Endothelial cell of hepatic sinusoid (primary cell): ENCODE measurements around the gene NACA2.
"Not testable (repeated sequence)": the region's sequence is repeated elsewhere in the genome, so short reads cannot be mapped to it uniquely, and the experiment has no call there.

Experiments used
- in situ Hi-C: cut with HindIII; loops from 2 replicates; pipeline ENCODE4 v1.10.0; 2017; ENCODE audit warnings: low sequenced_read_pairs

The NACA2 gene

DNA sequence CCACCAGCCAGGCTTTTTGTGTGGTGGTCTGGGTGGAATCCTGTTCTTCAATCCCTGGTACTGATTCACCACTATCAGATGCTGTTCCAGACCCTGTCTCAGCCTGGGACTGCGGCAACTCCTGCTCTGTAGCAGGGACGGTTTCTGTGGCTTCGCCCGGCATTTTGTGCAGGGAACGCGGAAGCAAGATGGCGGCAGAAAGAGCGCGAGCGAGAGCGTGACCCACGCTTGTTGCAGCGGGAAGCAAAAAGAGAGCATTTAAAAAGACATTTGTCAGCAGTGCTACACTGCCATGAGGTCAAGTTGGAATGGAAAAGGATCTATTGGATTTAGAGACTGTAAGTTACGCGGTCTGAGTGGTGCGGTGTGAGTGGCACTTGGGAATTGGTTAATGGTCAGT is at the start of gene NACA2:
TSS of gene NACA2 (minus strand) at position 202 of the 400 bp plus-strand sequence. CDS start at position 163, 39 bp downstream.
- in situ Hi-C loops: no loop called here

DNA sequence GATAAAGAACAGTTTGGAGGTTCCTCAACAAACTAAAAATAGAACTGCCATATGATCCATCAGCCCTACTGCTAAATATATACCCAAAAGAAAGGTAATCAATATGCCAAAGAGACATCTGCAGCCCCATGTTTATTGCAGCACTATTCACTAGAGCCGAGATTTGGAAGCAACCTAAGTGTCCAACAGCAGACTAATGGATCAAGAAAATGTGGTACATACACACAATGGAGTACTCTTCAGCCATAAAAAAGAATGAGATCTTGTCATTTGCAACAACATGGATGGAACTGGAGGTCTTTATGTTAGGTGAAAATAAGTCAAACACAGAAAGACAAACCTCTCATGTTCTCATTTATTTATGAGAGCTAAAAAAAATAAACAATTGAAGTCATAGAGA is 48.8 kb upstream of the NACA2 start:
- in situ Hi-C loops: no loop called here

DNA sequence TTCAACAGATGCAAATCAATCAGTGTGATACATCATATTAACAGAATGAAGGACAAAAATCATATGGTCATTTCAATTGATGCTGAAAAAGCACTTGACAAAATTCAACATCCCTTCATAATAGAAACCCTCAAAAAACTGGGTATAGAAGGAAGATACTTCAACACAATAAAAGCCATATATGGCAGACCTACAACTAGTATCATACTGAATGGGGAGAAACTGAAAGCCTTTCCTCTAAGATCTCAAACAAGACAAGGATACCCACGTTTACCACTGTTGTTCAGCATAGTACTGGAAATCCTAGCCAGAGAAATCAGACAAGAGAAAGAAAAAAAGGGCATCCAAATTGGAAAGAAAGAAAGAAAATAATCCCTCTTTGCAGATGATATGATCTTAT is 47.1 kb upstream of the NACA2 start:
- in situ Hi-C loops: no loop called here

DNA sequence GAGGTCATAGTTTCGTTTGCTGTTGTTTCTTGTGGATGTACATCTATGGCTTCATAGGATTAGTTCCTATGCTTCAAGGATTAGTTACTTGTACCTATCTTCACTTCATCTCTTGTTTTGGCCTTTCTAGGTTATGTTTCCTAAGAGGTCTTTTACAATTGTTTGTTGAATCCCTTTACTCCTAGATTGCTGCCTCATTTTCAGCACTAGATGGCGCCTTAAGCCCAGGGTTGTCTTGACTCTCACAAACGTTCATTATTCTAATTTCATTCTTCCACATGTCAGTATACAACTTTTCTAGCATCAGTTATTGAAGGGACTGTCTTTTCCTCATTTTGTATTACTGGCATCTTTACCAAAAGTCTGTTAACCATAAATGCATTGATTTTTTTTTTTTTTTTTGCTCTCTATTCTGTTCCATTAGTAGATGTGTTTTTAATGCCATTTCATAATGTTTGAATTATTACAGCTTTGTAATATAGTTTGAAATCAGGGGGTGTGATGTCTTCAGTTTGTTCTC is 45.0 kb upstream of the NACA2 start:
- in situ Hi-C loops: no loop called here

DNA sequence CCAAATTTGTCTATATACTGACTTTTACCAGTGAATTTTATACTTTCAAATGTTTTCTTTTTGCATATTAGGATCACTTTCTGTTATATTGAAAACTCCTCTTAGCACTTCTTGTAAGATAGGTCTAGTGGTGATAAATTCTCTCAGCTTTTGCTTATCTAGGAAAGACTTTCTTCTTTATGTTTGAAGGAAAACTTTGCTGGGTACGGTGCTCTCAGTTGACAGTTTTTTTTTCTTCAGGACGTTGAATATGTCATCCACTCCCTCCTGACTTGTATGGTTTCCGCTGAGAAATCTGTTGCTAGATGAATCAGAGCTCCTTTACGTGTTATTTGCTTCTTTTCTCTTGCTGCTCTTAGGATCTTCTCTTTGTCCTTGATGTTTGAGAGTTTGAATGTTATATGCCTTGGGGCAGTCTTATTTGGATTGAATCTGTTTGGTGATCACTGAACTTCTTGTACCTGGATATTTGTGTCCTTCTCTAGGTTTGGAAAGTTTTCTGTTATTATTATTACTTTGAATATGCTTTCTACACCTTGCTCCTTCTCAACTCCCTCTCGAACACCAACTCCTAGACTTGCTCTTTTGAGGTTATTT is 44.0 kb upstream of the NACA2 start:
- in situ Hi-C loops: no loop called here

DNA sequence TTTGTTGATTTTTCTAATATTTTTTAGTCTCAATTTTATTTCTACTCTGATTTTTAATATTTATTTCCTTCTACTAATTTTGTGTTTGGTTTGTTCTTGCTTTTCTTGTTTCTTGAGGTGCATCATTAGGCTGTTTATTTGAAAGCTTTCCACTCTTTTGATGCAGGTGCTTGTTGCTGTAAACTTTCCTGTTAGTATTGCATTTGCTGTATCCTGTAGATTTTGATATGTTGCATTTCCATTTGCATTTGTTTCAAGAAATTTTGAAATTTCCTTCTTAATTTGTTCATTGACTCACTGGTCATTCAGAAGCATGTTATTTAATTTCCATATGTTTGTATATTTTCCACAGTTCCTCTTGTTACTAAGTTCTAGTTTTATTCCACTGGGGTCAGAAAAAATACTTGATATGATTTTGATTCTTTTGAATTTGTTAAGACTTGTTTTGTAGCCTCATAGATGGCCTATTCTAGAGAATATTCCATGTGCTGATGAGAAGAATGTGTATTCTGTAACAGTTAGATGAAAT is 43.1 kb upstream of the NACA2 start:
- in situ Hi-C loops: no loop called here

DNA sequence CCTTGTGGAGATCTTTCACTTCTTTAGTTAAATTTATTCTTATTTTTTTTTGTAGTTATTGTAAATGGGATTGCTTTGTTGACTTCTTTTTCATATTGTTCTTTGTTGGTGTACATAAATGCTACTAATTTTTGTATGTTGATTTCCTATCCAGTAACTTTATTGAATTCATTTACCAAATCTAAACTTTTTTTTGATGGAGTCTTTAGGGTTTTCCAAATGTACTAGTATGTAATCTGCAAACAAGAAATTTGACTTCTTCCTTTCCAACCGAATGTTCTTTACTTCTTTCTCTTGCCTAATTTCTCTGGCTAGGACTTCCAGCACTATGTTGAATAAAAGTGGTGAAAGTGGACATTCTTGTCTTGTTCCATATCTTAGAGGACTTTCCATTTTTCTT is 41.8 kb upstream of the NACA2 start:
- in situ Hi-C loops: no loop called here

DNA sequence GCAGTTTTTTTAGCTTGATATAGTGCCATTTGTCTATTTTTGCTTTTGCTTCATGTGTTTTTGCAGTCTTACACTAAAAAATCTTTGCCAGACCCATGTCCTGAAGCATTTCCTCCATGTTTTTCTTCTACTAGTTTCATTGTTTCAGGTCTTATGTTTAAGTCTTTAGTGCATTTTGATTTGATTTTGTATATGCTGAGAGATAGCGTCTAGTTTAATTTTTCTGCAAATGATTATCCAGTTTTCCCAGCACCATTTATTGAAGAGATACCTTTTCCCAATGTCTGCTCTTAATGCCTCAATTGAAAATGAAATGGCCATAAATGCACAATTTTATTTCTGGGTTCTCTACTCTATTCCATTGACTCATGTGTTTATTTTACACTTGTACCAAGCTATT is 40.8 kb upstream of the NACA2 start:
- in situ Hi-C loops: no loop called here

DNA sequence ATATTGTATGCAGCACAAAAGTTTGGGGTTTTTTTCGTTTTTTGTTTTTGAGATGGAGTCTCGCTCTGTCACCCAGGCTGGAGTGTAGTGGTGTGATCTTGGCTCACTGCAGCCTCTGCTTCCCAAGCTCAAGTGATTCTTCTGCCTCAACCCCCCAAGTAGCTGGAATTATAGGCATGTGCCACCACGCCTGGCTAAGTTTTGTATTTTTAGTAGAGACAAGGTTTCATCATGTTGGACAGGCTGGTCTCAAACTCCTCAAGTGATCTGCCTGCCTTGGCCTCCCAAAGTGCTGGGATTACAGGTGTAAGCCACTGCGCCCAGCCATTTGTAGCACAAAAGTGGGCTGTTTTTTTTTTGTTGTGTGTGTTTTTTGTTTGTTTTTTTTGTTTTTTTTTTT is 37.1 kb upstream of the NACA2 start:
- in situ Hi-C loops: not testable (repeated sequence)

DNA sequence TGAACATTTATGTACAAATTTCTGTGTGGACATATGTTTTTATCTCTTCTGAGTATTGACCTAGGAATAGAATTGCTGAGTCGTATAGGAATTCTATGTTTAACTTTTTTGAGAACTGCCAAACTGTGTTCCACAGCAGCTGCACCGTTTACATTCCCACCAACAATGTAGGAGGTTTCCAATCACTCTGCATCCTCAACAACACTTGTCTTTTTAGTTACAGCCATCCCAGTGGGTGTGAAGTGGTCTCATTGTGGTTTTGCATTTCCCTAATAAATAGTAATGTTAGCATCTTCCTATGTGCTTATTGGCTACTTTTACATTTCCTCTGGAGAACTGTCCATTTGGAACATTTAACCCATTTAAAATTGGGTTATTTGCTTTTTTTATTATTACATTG is 36.6 kb upstream of the NACA2 start:
- in situ Hi-C loops: no loop called here

DNA sequence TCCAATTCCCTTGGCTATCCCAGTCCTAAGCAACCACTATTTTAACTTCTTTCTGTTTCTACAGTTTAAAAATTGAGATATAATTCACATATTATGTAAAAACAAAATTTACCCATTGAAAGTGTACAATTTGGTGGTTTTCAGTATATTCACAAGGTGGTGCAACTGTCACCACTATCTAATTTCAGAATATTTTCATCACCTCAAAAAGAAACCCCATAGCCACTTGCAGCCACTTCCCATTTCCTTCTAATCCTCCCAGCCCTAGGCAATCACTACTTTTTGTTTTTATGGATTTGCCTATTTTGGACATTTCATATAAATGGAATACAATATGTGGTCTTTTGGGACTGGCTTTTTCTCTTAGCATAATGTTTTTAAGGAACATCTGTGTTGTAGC is 36.1 kb upstream of the NACA2 start:
- in situ Hi-C loops: no loop called here

DNA sequence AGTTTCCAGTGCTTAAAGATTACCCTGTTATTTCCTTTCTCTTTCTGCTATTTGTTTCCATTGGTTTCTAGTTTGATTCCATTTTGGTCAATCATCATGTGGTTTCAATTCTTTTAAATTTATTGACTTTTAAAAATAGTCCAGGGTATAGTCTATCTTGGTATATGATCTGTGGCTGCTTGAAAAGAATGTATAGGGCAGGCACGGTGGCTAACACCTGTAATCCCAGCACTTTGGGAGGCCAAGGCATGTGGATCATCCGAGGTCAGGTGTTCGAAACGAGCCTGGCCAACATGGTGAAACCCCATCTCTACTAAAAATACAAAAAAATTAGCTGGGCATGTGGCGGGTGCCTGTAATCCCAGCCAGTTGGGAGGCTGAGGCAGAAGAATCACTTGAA is 34.5 kb upstream of the NACA2 start:
- in situ Hi-C loops: no loop called here

DNA sequence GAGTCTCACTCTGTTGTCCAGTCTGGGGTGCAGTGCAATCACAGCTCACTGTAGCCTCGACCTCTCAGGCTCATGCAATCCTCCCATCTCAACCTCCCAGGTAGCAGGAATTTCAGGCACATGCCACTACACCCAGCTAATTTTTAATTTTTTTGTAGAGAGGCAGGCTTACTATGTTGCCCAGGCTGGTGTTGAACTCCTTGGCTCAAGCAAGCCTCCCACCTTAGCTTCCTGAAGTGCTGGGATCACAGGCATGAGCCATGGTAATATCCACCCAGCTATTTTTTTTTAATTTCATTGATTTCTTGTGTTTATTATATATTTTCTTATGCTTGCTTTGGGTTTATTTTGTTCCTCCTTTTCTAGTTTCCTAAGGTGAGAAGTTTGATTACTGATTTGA is 33.9 kb upstream of the NACA2 start:
- in situ Hi-C loops: no loop called here

DNA sequence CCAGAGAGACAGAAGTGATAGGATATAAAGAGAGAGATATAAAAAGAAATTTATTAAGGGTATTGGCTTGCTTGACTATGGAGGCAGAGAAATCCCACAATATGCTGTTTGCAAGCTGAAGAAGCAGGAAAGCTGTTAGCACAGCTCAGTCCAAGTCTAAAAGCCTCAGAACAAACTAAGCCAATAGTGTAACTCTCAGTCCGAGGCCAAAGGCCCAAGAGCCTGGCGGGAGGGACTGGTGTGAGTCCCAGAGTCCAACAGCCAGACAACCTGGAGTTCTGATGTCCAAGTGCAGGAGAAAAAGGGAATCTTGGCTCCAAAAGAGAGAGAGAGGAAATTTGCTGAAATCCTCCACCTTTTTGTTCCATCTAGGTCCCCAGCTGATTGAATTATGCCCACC is 30.3 kb upstream of the NACA2 start:
- in situ Hi-C loops: no loop called here

DNA sequence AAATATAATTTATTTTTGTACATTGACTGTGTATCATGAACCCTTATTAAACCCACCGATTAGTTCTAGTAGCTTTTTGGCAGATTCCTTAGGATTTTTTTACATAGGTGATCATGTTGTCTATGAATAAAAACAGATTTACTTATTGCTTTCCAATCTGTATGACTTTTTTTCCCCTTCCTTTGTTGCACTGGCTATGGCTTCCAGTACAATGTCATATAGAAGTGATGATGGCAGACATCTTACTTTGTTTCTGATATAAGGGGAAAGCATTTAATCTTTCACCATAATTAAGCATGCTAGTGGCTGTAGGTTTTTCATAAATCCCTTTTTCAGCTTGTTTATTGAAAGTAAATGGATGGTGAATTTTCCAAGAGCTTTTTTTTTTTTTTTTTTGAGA is 28.9 kb upstream of the NACA2 start:
- in situ Hi-C loops: no loop called here

DNA sequence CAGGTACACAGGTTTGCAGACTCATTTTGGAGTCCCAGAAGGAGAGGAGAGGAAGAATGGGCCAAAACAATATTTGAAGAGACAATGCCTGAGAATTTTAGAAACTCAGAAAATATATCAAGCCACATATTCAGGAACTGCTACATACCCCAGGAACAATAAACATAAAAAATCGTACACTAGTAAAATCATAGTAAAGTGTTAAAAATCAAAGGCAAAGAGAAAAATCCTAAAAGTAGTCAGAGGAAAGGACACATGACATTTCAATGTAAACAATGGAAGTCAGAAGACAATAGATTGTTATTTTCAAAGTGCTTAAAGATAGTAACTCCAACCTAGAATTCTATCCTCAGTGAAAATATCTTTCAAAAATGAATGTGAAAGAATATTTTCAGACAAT is 28.5 kb upstream of the NACA2 start:
- in situ Hi-C loops: no loop called here

DNA sequence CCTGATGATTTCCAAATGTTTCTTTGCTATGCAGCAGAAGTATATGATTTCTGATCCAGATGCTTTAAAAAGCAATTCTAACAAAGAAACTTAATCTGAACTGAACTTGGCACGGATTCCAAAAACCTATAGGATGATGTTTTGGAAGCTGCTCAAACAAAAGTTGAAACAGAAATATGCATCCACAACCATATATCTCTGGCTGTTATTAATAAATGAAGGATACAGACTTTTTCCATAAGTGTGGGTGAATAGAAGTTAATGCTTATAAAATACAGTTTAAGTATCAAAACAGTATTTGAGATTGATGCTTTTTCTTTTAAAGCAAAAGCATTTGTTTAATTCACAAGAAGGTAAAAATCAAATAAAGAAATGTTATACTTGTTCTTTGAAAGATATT is 27.9 kb upstream of the NACA2 start:
- in situ Hi-C loops: no loop called here

DNA sequence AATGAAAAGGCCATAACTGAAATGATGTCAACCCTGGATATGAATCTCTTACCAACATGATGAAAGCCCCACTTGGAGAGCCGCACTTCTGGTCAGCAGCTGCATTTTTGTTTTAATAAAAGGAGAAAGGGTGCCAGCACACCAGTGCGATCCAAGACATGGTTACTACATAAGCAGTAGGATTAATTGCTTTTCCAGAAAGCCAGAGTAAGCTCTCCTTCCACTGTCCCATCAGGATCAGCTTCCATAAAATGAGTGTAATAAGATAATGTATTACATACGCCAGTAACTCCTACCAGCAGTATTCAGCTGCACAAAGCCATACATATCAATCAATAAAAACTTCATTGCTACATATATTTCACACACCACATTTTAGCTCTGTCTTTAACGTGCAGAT is 26.3 kb upstream of the NACA2 start:
- in situ Hi-C loops: no loop called here

DNA sequence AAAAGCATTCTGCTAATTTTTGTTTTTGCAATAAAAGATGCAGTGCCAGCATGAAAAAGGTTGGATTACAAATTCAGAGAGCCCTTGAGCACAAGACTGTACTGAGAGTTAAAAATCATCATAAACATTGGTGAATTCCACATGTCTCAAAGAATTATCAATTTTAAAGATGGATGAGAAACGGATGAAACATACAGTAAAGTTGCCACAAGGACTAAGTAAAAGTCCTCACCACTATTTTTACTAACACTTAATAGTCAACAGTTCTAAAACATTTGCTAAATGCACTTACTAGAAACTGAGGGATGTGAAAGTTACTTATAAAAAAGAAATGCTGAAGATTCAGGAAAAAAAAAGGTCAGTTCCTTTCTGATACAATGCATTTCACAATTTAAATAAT is 25.8 kb upstream of the NACA2 start:
- in situ Hi-C loops: no loop called here

DNA sequence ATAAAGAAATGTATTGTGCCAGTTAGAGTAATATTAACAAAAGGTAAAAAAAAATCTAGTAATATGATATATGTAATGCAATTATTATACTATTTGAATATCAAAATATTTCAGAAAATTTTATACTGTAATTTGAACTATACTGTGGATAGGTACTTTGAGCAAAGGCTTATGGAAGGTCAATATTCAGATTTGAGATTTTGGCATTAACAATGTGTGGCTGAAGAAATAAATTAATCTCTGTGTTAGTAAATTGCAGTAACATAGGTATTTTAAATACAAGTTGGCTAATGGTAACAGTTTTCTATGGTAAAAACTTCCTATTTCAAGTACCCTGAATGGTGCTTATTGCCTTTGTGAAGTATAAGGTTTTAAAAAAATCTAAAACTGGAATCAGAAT is 23.2 kb upstream of the NACA2 start:
- in situ Hi-C loops: no loop called here

DNA sequence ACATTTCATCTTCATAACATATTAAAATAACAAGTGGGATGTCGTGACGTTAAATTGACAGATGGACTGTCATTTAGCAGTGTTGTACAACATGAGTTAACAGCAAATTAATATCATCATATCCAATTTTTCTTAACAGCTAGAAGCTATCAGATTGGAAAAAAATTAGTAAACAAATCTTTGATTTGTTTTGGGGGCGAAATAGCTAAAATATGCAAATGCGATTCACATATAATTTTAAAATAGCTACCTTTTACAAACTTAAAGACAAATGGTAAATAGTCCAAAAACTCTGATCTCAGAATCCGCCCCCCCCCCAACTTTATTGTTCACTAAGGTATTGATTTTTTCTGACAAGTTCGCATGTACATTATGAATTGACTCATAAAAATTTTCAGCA is 20.3 kb upstream of the NACA2 start:
- in situ Hi-C loops: no loop called here

DNA sequence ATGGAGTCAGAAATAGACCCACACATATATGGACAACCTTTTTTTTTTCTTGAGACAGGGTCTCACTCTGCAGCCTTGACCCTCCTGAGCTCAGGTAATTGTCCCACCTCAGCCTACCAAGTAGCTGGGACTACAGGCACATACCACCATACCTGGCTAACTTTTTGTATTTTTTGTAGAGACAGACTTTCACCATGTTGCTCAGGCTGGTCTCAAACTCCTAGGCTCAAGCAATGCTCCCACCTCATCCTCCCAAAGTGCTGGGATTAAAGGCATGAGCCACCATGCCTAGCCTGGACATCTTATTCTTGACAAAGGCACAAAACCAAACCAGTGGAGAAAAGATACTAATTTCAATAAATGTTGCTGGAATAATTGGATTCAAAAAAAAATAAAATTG is 14.7 kb upstream of the NACA2 start:
- in situ Hi-C loops: no loop called here

DNA sequence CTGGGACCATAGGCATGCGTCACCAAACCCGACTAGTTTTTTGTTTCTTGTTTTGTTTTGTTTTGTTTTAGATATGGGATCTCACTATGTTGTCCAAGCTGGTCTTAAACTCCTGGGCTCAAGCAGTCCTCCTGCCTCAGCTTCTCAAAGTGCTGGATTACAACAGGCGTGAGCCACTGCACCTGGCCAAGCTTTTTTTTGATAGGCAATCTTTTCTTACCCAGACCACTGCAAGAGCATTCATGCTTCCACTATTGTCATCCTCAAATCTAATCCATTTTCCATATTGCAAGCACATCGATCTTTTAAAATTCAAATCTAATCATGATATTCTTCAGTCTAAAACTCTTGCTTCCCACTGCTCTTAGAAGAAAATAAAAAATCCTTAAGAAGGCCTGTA is 10.3 kb upstream of the NACA2 start:
- in situ Hi-C loops: no loop called here
